Pulmonary artery endothelial cell (primary cell): ENCODE results near the gene DPH1. TPM values are rescaled to one million over a fixed set of nuclear protein-coding genes. Genes with fewer than 3 reads are reported as not detected.

Source experiments
- DNase-seq: peaks from one replicate; pipeline ENCODE4 v3.0.0-alpha.2; 2011; ENCODE audit warnings: low read depth, low spot score
- total RNA-seq: library from RNA; depleted of rRNA; stranded (reverse); fragments of >200 nt; gene quantifications from 2 replicates; pipeline ENCODE4 v1.2.3, GENCODE V29; 2014

DPH1 gene
- total RNA-seq, 1 donor from 2014 or later: 13.2 TPM

DNA sequence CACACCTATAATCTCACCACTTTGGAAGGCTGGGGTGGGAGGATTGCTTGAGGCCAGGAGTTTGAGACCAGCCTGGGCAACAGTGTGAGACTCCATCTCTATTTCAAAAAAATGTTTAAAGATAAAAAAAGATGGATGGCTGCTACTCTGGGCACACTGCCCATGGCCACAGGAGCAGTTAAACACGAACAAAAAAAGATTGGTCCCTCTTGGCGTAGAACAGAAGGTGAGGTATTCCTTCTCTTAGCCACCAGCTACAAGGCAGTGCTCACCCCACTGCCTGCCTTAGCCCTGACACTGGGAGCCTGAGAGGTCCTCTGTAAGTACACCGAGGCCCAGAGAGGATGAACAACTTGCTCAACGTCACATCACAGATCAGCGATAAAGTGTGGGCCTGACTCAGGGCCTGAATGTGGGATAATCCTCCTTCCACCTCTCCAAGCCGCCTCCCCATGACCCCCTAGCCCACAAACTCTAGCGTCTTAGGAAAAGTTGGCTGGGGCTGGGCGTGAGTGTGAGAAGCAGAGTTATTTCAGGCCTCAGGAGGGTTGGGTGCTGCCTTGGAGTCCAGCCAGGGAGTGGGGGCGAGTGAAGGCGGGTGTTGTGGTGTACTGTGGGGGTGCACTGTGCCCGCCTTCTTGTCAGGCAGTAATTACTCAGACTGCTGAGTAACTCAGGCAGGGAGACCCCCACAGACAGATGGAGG is 2.3 kb upstream of the DPH1 start:
- DNase-seq: no peak

DNA sequence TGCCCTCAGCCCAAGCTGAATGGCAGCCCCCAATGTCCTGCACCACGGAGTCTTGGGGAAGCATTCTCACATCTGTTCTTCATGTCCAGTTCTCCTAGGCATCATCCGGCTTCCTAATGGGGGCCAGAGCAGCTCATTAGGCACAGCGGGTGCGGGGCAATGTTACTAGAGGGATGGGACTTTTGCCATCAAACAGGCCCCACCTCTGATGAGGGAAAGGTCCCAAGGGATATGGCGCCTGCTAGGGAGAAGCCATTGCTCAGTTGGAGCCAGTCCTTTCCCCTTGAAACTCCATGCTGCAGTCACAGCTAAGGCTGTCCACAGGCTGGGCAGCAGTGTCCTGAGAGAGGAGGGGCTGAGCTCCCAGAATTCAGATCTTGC is 1.7 kb upstream of the DPH1 start:
- DNase-seq: no peak

DNA sequence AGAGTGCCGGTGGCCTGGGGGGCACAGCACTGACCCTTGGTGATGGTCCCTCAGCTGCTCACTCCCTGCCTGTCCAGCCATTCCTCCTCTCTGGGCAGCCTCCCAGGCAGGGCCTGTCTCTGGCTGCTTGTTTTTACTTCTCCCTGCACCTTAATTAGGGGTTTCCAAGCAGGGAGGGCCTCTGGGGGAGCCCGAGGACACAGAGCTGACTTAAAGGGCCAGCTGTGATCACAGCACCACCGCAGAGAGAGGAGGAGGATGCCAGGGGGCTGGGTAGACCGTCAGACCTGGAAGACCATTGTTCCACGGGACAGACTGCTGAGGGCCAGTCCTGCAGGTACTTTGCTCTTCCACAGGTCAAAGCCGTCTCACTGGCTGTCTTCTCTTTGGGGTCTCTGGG is 1.2 kb upstream of the DPH1 start:
- no peak for DNase-seq

DNA sequence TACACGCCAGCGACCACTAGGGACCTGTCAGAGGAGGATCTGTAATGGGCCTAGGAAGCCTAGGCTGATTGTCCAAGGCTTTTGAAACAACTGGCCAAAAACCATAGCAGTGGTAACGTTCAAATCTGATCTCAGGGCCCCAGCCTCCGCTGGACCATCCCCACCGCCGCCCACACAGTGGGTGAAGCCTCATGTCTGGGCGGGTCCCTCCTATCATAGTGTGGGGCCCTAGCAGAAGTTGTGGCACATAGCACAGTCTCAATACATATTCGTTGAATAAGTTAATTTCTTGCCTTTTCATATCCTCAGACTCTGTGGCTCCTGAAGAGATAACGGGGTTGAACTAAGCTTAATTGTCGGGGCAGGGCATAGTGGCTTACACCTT is 818 bp downstream of the DPH1 start:
- no peak for DNase-seq

DNA sequence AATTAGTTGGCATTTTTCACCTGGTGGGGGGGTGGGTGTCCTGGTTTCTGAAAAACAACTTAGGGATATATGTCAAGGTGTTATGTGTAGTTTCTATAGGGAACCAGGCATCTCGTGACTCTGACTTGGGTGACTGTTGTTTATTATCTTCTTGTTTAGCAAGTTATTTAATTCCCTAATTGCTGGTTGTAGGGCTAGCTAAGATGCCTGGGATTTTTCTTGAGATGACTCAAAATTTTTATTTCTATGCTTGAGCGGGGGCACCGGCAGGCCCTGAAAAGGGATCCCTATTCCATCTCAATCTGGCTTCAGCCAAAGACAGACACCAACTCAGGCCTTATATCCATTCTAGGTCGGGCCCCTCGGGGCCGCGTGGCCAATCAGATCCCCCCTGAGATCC is 3.2 kb downstream of the DPH1 start:
- no peak for DNase-seq

DNA sequence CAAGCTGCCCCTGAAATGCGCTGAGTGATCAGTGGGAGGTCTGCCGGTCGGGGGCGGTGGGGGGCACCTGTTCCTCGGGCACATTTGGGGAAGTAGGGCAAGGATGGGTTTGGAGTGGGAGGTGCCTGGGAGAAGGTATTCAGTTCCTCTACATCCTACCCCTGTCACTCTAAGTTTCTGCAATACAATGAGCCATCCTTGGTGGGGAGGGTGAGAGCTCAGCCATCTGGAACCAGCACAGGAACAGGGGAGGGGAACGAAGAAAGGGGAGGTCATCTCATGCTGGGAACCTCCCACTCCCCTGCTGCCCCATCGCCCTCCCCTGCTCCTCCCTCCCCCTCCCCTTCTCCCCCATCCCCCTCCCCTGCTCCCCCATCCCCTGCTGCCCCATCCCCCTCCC is 4.2 kb downstream of the DPH1 start:
- no peak for DNase-seq

DNA sequence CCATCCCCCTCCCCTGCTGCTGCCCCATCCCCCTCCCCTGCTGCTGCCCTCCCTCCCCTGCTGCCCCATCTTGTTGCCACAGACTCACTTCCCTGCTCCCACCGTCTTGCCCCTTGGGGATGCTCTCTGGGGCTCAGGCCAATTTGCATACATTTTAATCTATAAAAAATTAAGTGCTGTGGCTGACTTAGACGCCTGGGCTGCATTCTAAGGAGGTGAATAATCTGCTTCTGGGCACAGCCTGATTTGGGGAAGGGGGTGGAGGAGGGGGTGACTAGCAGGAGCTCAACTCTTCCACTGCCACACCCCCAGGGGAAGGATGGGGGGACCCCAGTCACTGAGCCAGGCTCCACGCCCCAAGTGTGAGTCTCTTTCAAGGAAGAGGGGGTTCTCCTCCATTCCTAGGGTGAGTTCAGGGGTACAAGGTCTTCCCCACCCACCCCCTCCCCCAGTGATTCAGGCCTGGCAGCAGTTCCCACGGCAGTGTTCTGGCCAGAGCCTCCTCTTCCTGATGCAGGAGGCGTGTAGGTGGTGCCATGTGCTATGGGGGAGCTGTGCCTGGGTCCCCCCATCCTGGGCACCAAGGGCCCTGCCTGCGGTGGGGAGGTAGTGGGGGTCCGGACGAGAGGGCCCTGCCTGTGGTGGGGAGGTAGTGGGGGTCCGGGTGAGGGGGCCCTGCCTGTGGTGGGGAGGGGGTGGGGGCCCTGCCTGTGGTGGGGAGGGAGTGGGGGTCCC is 5.0 kb downstream of the DPH1 start:
- no peak for DNase-seq

DNA sequence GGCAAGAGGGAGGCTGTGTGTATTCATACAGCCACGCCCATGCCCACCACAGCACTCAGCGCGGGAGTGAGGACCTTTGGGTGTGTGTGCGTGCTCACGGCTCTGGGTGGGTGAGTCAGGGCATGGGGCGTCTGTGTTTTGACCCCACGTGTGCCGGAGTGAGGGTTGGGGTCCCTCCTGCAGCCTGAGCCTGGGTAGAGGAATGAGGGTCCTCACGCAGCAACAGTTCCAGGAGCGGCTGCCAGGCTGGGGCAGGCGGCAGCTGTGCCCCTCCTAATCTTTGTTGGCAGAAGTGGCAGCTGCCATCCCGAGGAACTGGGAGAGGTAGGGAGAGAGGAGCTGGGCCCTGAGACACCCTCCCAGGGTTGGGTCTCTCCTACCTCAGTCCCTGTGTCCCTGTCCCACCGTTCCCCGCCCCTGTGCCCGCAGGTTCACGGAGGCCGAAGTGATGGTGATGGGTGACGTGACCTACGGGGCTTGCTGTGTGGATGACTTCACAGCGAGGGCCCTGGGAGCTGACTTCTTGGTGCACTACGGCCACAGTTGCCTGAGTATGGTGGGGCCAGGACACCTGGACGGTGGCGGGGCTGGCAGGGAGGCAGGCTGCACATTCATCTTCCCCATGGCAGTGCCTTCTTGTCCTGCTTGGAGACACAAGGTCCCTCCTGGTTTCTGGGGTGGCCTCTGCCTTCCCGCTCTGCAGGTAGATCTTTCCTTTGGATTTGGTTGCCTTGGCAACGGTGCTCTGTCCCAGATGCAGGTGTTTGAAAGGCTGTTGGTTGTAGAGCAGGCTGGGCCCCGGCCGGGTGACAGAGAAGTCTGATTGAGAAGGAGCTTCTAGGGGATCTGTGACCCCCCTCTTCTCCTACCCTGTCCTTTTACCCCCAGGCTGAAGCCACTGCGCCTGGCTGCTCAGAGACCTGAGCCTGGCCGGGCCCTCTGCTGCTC is 5.9 kb downstream of the DPH1 start:
- DNase-seq: no peak

DNA sequence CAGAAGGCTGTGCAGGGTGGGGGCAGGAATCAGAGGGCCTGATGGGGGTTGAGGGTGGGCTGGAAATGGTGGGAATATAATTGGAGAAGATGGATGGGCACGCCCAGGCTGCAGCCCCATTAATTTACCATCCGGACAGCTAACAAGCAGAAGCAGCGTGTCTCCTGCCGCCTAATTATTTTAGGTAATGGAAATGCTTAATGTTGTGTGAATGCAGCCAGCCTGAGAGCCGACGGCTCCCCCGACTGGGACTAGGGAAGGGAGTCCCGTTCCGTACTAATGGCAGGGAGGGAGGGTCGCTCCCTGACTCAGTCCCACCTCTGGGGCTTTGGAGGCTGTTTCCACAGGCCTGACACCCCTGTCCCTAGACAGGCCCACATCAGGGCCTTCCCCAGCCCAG is 7.2 kb downstream of the DPH1 start:
- no peak for DNase-seq

DNA sequence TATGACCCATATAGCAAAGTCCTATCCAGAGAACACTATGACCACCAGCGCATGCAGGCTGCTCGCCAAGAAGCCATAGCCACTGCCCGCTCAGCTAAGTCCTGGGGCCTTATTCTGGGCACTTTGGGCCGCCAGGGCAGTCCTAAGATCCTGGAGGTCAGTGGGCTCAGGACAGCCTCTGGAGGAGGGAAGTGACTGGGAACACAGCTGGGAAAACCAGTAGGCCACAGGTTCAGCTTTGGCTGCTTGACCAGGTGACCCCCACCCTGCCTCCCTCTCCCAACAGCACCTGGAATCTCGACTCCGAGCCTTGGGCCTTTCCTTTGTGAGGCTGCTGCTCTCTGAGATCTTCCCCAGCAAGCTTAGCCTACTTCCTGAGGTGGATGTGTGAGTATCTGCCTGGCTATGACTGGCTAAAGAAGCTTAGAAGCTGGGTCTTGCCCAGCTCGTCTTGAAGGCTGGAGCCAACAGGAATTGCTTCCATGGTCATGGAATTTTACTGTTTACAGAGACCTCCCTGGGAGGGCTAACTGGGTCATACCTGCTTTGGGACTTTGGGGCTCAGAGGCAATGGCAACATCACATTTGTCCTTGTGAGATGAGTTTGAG is 10.4 kb downstream of the DPH1 start:
- no peak for DNase-seq

DNA sequence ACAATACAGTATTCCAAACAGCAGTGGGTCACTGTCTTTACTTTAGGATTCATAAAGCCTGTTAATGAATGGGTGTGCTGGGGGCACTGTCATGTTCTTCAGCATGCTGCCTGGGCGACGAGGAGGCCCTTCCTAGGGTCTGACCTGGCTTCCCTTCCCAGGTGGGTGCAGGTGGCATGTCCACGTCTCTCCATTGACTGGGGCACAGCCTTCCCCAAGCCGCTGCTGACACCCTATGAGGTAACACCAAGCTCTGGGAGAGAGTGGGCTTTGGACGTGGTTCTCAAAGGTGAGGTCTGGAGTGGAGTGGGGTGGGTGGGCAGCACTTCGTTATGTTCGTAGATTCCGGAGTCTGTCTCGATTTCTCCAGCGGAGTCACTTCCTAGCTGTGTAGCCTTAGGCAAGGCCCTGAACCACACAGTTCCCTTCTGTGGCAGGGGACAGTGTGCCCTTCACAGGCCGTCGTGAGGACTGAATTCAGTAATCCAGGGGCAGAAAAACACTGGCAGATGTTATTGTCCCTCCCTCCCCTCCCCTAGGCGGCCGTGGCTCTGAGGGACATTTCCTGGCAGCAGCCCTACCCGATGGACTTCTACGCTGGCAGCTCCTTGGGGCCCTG is 11.1 kb downstream of the DPH1 start:
- no peak for DNase-seq

DNA sequence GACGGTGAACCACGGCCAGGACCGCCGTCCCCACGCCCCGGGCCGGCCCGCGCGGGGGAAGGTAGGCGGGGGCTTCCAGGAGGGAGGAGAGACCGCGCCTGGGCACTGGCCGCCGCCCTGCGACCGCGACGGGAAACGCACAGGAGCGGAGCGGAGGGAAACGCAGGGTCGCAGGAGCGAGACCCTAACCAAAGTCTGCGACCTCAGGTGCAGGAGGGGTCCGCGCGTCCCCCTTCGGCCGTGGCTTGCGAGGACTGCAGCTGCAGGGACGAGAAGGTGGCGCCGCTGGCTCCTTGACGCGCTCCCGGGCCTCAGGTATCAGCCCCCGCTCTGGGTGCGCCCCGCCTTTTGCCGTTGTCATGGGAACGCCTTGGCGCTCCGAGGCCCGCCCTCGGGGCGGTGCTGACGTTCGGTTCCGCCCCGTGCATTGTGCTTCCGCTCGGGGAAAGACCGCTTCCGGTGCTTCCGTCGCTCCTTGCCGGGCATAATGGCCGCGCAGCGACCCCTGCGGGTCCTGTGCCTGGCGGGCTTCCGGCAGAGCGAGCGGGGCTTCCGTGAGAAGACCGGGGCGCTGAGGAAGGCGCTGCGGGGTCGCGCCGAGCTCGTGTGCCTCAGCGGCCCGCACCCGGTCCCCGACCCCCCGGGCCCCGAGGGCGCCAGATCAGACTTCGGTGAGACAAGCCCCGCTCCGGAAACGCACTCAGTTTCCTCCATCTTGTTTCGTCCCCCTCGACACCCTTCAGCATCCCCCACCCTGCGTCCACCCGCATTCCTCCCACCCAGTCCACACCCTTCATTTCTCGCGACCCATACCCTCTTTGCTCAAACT is 11.8 kb downstream of the DPH1 start, which contains the start of gene OVCA2:
Gene OVCA2, plus strand, starts transcription at position 462 of the 829 bp plus-strand sequence. Its CDS starts 26 bp downstream, at position 488.
- peak; percentile 69 for DNase-seq

DNA sequence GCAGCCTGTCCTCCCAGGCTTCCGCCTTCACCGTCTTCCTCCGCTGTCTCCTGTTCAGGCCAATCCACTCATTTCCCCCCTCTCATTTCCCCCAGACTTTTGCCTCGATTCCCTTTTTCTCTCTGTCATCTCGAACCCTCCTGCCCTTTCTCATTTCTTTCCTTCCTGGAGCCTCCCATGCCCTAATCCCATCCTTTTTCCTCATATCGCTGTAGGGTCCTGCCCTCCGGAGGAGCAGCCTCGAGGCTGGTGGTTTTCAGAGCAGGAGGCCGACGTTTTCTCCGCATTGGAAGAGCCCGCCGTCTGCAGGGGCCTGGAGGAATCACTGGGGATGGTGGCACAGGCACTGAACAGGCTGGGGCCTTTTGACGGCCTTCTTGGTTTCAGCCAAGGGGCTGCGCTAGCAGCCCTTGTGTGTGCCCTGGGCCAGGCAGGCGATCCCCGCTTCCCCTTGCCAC is 12.5 kb downstream of the DPH1 start:
- no peak for DNase-seq

DNA sequence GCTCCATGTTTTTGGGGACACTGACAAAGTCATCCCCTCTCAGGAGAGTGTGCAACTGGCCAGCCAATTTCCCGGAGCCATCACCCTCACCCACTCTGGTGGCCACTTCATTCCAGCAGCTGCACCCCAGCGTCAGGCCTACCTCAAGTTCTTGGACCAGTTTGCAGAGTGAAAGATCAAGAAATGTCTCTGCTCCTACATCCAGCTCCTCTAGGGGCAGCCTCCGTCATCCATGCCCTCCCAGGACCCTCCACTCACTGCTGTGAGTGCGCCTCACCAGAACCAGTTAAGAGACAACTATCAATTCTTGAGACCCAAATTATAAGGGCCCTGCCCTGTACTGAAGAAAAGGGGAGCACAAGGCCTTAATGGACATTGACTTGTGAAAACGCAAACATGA is 13.0 kb downstream of the DPH1 start:
- no peak for DNase-seq

DNA sequence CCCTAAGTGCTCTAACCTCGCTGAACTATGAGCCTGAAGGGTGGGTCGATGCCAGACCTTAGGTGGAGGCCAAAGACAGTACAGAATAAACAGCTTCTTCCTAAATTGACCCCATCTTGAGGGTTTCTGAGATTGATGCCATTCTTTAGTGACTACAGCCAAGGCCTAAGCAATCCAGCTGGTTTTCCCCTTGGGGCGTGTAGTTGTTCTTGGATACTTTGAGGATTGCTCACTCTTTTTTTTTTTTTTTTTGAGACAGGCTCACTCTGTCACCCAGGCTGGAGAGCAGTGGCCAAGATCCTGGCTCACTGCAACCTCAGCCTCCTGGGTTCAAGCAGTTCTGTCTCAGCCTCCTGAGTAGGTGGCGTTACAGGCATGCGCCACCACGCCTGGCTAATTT is 13.8 kb downstream of the DPH1 start:
- DNase-seq: no peak

DNA sequence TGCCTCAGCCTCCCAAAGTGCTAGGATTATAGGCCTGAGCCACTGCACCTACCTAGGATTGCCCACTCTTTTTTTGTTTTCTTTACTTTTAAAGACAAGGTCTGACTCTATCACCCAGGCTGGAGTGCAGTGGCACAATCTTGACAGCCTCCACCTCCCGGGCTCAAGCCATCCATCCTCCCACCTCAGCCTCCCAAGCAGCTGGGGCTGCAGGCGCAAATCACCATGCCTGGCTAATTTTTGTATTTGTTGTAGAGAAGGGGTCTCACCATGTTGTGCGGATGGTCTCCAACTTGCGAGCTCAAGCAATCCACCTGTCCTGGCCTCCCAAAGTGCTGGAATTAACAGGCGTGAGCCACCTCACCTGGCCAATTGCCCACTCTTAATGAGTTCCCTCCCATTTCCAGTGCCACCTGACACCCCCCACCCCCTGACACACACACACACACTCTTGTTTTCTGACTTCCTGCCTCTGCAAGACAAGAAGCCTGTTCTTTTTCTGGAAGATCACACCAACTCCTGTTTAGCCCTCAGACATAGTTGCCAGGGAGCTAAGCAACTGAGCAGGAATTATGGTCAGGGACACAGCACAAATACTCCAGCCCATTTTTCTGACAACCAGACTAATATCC is 14.4 kb downstream of the DPH1 start:
- no peak for DNase-seq

DNA sequence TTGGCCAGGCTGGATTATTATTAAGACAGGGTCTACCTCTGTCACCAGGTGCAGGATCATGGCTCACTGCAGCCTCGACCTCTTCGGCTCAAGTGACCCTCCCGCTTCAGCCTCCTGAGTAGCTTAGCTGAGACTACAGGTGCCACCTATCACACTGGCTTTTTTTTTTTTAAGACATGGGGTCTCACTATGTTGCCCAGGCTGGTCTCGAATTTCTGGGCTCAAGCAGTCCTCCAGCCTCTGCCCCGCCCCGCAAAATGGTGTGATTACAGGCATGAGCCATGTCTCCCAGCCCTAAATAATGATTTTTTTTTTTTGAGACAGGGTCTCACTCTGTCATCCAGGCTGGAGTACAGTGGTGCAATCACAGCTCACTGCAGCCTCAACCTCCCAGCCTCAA is 17.6 kb downstream of the DPH1 start:
- DNase-seq: no peak

DNA sequence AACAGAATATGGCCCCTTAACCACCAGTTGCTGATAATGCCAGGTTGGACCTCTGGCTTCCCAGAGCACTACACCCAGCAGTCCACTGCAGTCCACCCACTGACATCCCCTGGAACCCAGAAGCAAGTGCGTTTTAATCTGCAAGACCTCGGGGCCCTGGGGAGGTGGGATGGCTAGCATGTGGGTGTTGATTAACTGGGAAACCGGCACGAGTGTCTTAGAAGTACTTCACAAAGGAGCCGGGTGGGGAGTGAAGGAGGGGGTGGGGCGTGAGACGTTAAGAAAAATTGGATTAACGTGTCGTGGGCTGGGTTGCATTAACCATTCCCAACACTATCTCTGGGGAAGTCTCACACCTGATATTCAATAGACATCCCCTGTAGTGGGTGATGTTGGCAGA is 18.9 kb downstream of the DPH1 start:
- no peak for DNase-seq
